ENCODE data around the gene IFNLR1.

Gene IFNLR1

DNA sequence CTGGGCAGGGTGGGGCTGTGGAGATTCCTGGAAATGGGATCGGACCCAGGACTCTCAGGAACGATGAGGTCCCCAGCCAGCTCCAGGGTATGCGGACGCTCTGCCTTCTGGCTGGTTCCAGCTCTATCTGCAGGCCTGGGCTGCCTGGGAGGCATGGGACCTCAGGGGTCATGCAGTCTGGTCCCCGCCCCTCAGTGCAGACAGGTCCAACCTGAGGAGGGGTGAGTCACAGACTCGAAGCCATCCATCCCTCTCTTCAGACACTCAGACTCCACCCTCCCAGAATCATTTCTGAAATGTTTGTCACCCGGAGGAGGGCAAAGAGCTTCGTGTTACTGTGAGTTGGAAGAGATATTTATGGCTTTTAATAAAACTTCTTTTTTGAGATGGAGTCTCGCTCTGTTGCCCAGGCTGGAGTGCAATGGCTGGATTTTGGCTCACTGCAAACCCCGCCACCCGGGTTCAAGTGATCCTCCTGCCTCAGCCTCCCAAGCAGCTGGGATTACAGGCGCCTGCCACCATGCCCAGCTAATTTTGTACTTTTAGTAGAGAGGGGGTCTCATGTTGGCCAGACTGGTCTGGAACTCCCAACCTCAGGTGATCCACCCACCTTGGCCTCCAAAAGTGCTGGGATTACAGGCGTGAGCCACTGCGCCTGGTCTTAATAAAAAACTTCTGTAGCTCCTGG is 69.2 kb downstream of the IFNLR1 start:
- DNase-seq: no peak
- in situ Hi-C loops (cut with MboI; ENCODE audit: low pct_unique_long_range_greater_than_20kb, low sequenced_read_pairs): no loop called here

DNA sequence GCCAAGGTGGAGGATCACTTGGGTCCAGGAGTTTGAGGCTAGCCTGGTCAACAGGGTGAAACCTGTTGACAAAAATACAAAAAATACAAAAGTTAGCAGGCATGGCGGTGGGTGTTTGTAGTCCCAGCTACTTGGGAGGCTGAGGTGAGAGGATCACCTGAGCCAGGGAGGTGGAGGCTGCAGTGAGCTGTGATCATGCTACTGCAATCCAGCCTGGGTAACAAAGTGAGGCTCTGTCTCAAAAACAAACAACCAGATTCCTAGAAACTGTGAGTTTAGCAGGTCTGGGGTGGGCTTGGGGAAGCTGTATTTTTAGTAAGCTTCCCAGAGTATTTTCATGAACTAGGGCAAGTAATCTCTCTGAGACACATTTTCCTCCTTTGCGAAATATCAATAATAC is 70.0 kb downstream of the IFNLR1 start:
- in situ Hi-C loops (cut with MboI; ENCODE audit: low pct_unique_long_range_greater_than_20kb, low sequenced_read_pairs): no loop called here
- no peak for DNase-seq

DNA sequence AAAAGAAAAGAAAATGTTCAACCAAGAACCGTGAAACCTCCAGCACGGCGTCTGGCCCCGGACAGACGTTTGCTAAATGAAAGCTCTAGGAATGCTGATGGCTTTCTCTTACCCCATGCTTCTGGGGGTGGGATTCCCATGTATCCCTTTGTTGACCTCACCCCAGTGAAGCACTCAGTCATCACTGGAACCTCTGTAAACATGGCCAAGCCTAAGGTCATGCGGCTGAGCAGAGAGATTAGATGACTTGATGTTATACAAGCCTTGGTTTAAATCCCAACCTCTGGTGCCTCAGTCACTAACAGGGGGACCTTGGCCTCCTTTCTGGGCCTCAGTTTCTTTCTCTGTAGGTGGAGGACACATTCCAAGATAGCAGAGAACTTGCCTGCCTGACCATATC is 72.3 kb downstream of the IFNLR1 start:
- in situ Hi-C loops (cut with MboI; ENCODE audit: low pct_unique_long_range_greater_than_20kb, low sequenced_read_pairs): no loop called here

DNA sequence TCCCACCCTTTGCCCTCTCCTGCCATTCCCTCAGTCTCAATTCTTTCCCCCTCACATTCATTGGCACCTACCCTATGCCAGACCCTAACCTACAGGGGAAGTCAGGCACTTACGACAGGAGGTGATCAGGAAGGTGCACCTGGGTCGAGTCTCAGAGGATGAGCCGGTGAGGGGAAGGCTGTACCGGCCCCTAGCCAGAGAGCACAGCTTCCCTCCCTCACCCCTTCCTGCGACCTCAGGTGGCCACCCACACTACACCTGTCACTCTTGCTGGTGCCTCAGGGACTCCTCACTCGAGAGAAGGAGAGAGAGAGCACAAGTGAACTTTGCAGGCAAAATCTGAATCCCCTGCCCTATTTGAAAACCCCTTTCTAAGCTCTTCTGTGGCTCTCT is 73.5 kb downstream of the IFNLR1 start:
- in situ Hi-C loops (cut with MboI; ENCODE audit: low pct_unique_long_range_greater_than_20kb, low sequenced_read_pairs): no loop called here
- DNase-seq: no peak

More for the DNA sequence above, 72.3 kb downstream of the IFNLR1 start:
- DNase-seq: no peak

DNA sequence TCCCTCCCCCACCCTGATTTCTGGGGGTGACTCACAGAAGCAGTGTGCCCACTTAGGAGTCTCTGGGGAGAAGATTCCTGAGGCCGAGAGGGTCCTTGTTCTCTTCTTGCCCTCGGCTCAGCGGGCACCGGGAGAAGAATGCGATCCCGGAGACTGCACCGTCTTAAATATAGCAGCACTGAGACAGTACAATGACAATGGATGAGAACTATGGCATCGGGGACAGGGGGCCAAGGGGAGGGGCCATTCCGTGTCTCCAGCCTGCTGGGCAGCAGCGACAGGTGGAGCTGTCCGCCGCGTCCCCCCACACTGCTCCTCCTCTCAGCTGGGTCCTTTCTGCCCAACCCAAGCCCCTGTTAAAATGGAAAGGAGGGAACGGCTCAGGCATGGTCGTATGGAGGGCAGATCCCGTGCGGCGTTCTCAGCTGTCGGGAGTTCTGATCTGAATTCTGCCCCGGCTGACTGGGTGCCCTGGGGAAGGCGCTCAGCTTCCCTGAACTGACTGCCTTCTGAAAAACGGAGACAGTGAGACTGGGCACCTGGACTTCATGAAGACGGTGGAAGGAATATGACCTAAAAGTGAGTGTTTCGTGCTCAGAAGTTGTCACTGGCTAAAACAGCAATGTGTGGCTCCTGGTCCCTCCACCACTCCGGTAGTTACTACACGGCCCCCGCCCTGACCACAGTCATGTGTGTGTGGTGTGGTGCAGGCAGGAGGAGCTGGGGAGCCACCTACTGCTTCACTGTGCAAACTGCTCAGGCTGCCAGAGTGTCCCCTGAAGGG is 74.9 kb downstream of the IFNLR1 start, which contains the start of gene MYOM3:
Gene MYOM3 (minus strand): TSS at position 140 of the 784 bp plus-strand sequence. CDS start 3,499 bp downstream, outside the sequence.
- in situ Hi-C loops (cut with MboI; ENCODE audit: low pct_unique_long_range_greater_than_20kb, low sequenced_read_pairs): no loop called here
- DNase-seq: peak; percentile 79

DNA sequence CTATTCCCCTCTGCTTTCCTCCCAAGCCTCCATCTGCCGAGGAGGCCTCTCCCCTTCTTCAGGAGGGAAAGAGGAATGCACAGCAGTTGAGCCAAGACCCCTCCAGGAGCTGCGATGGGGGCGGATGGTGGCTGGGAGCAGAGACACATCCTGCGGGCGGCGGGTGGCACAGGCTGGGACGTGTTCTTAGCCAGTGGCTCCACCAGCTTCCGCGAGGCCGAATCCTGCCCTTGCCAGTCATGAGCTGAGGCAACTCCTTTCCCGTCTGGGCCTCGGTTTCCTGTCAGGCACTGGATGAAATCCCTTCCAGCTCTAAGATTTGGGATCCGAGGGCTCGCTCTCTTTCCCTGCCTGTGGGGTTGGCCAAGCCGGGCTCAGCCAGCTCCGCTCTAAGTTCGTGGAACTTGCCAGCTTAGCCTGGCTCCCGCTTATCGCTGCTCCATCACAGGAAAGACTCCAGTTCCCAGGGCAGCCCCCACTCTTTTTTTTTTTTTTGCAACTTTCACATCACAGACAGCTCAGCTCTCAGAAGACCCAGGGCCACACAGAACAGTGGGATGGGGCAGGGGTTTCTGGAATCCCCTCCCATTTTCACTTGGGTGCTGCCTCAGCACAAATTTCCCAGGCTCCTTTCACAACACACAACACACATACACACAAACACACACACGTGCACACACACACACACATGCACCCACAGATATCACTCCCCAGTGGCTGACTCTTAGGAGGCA is 75.7 kb downstream of the IFNLR1 start:
- no peak for DNase-seq

DNA sequence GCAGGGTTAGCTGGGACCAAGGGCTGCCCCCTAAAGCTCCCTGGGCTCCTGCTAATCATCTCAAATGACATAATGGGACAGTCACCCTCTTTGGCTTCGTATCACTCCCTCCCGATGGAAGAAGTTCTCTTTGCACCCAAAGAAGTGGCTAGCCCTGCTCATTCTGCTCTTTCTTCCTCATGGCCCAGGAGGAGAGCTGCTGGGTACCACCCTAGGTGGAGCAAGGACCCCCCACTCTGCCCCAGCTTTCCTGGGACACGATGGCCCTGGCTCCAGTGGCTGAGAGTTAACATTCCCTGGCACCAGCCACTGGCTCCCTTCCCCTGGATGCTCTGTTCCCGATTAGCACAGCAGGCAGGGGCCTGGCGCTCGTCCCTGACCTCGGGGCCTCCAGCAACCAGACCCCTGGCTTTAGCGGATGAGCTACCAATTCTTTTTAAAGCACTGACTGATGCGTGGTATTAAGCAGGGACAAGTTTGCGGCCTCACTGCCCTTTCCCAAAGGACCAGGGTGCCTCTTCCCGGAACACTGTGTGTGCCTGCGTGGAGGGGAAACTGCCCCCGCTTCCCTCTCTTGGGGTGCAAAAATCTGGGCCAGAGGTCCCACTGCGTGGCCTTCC is 76.3 kb downstream of the IFNLR1 start:
- no peak for DNase-seq
- in situ Hi-C loops (cut with MboI; ENCODE audit: low pct_unique_long_range_greater_than_20kb, low sequenced_read_pairs): no loop called here

More for the DNA sequence above, 75.7 kb downstream of the IFNLR1 start:
- in situ Hi-C loops (cut with MboI; ENCODE audit: low pct_unique_long_range_greater_than_20kb, low sequenced_read_pairs): no loop called here

DNA sequence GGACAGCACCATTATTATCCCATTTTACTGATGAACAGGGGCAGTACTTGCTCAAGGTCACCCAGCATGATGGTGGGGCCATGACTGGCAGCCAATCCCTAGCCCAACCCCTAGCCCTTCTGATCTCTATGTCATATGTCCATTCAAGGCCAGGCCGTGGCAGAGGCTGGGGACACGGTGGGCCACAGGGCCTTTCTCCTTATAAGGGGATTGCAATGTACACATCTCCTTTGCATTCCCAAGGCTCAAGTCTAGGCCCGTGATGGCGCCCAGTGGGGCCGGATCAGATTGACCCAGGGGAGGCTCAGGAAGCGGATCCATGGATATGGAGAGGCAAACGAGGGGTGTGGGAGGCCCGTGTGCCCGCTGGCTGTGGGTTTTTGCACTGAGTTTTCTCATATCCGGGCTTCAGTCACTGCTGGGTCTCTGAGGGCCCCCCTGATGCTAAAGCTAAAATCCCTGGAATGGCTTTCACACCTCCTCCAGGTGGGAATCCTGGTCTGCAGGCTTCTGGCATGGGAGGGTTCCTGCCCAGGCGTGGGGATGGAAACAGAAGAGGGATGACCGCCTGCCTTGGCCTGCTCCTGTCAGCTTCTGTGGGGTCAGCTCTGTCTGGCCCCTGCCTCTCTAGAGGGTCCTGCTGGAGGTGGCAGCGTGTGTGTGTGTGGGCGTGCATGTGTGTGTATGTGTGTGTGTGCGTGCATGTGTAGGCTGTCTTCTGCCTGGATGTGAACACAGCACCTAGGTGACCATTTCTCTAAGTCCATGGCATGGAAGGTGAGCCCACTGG is 77.2 kb downstream of the IFNLR1 start:
- in situ Hi-C loops (cut with MboI; ENCODE audit: low pct_unique_long_range_greater_than_20kb, low sequenced_read_pairs): no loop called here
- no peak for DNase-seq

DNA sequence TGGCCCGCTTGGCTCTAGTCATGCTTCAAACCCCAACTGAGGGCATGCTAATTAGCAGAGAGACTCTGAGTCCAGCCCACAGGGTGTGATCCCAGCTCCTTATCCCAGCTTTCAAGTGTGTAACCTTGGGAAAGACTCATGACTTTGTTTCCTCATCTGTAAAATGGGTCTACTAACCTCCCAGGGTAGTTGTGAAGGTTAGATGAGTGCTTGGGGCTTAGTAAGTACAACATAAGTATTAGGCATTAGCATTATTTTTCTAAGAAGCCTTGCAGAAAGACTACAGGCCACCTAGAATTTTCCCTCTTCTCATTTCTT is 78.0 kb downstream of the IFNLR1 start:
- in situ Hi-C loops (cut with MboI; ENCODE audit: low pct_unique_long_range_greater_than_20kb, low sequenced_read_pairs): no loop called here
- DNase-seq: no peak

DNA sequence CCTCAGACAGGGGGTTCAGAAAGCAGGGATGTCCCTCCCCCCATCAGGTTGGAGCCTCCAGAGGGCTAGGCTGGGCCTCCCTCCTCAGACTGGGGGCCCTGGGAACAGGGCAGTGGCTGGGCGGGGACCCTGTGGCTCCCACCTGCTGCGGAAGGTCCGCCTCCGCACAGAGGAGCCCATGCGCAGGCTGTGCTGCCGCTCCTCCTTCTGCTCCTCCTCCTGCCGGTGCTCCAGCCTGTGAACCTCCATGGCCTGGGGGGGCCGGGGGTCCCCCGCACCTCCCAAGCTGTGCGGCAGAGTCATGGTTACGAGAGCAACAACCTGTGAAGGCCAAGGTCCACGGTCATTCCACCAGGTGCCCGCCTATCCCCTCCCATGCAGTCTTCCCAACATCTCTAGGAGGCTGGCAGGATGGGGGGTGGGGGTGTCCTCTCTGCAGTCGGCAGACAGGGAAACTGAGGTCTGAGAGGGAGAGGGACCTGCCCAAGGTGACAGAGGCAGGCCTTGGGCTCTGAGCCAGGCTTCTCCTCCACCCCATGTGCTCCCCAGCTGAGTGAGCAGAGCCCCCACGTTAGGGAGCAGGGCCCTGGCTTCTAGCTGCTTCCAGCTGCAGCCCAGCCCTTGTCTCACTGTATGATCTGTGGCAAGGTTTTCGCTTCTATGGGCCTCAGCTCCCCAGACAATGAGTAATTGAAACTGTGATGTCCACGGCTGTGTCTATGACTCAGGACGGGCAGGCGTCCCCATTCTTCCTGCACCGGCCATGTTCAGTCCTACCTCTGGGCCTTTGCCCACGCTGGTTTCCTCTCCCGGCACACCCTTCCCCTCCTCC is 78.5 kb downstream of the IFNLR1 start:
- DNase-seq: no peak
- in situ Hi-C loops (cut with MboI; ENCODE audit: low pct_unique_long_range_greater_than_20kb, low sequenced_read_pairs): no loop called here

DNA sequence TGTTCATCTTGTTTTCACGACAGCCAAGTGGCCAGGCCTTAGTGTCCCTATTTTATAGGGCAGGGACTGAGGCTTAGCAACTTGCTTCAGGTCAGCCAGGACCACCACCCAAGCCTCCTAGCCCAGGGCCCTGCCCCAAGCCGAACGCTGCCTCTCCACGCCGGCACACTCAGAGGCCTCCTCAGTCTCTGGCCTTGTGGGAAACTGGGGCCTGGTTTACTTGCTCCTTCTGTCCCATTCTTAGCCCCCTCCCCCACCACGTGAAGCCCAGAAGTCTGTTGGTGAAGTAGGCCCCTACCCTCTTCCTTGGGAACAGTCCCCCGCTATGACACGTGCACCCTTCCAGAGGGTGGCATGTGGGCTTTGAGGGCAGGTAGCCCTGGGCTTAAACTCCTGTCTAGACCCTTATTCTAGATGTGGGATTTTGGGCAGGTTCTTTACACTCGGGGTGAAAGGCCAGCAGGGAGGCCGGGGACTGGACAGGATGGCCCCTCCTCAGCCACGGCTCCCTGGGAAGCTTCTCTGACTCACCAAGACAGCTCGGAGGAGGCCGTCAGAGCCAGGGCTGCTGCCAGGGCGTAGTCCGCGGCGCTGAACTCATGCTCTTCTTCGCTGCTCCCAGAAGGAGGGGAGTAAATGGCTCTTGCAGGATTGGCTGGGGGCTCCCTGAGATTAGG is 79.5 kb downstream of the IFNLR1 start:
- in situ Hi-C loops (cut with MboI; ENCODE audit: low pct_unique_long_range_greater_than_20kb, low sequenced_read_pairs): no loop called here
- no peak for DNase-seq

DNA sequence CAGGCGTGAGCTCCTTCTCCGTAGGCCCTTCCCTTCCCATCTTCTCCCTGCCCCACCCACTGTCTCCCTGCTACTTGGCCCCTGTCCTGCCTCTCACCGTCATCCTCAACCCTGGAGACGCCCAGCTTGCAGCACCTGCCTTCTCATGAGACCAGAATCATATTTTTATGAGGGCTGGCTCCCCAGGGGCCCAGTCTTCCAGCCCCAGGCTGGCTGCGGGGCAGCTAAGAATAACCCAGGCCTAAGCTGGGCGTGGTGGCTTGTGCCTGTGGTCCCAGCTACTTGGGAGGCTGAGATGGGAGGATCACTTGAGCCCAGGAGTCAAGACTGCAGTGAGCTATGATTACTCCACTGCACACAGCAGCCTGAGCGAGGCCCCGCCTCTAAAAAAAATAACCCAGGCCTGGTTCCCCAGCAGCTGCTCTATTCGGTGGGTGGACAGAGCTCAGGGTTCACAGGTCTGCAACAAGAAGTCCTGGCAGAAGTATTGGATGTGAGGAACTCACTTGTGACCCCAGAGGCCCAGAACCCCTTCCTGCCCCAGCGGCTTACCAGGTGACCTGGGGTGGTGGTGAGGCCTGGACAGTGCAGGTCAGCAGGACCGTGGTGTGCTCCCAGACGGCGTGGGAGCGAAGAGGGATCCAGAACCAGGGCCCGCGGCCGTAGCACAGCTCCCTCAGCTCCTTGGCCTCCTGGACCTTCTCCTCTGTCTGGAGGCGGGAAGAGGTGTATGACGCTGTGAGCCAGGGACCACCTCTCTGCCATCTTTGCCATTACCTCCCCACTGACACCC is 81.5 kb downstream of the IFNLR1 start:
- in situ Hi-C loops (cut with MboI; ENCODE audit: low pct_unique_long_range_greater_than_20kb, low sequenced_read_pairs): no loop called here
- DNase-seq: no peak

DNA sequence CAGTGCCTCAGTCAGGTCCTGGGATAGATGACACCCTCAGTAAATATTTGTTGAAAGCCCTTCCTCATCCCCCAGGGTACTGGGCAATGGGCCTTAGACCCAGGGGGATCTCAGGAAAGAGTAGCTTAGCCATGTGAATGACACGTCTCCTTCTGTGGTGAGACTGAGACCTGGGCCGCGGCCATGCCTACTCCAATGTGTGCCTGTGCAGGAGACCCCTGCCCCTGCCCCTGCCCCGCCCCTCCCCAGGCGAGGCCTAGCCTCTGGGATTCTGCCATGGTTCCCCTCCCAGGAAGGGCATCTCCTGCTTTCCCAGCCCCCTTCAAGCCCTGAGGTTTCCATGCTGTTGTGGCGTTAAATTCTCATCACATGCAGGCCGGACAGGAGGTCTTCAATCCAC is 82.2 kb downstream of the IFNLR1 start:
- DNase-seq: no peak
- in situ Hi-C loops (cut with MboI; ENCODE audit: low pct_unique_long_range_greater_than_20kb, low sequenced_read_pairs): no loop called here
